Measurements from ENCODE around the gene TXNDC8. TPM values are rescaled to one million over a fixed set of nuclear protein-coding genes. Genes with fewer than 3 reads are reported as not detected.

TXNDC8 gene
- total RNA-seq, 1 experiment from 2014 or later, result not detected

GRCh38 chr9:110278080-110278707 lies 59.5 kb downstream of the TXNDC8 start (continued):
- TF ChIP-seq CTCF (IDR thresholded peaks at IDR 0.05 in 2 of 3, conservative IDR thresholded peaks at IDR 0.05 in 1 of 3; ENCODE audit: borderline replicate concordance in 1 of 3, insufficient read depth in 1 of 3, low read depth in 2 of 3, low read length in 2 of 3), result no peak

GRCh38 chr9:110276781-110277180 lies 60.9 kb downstream of the TXNDC8 start:
- Histone ChIP-seq H3K27me3 (ENCODE audit: insufficient read depth, low read length) (no peaks in the 10 kb centered on the region), H3K4me1 (ENCODE audit: control insufficient read depth in 1 of 2, insufficient read depth in 2 of 2, low read length in 2 of 2) (peaks cover 25 to 49% of the 10 kb centered on the region in 2 experiments), H3K4me2 (ENCODE audit: low read length) (no peak overlapping the region), H3K27ac (ENCODE audit: low read depth, low read length) (no peak overlapping the region), H2AFZ (ENCODE audit: low read depth, low read length, poor library complexity, severe bottlenecking) (no peak overlapping the region), H3K4me3 (replicated peaks in 1 of 2; ENCODE audit: low read depth in 1 of 2, low read length in 2 of 2) (no peak overlapping the region), H3K9me2 (ENCODE audit: insufficient read depth) (no peaks in the 10 kb centered on the region), H3K9ac (ENCODE audit: low read length) (no peak overlapping the region), H4K20me1 (ENCODE audit: insufficient read depth) (no peaks in the 10 kb centered on the region), H3K79me2 (ENCODE audit: insufficient read depth, low read length) (no peaks in the 10 kb centered on the region), H3K9me3 (ENCODE audit: control insufficient read depth in 1 of 2, insufficient read depth in 1 of 2, low read depth in 1 of 2, low read length in 2 of 2) (no peaks in the 10 kb centered on the region), H3K36me3 (ENCODE audit: control insufficient read depth in 1 of 2, insufficient read depth in 2 of 2, low read length in 2 of 2) (no peaks in the 10 kb centered on the region)
- intact Hi-C loops (cut with micrococcal nuclease), result no loop called here
- POLR2A ChIA-PET, result interaction anchor here (2.4 kb wide), 1 partner anchor 20 kb away, joined by 23 read pairs; the partner anchor contains the start of gene TXN
- RAD21 ChIA-PET (ENCODE audit: low non-redundant PET in 1 of 2, low total read pairs in 2 of 2, uncharacterized antibody in 2 of 2, unreplicated experiment in 2 of 2), result no interaction called here
- CTCF ChIA-PET, result no interaction called here
- no peak for DNase-seq (ENCODE audit: low read depth, low spot score)
- ATAC-seq, result no peak
- no TSS peak for BruUV-seq (replicated peaks)
- TF ChIP-seq ZBTB33 (IDR thresholded peaks at IDR 0.05; ENCODE audit: extremely low read depth, insufficient replicate concordance, low read length) (no peak), SP1 (IDR thresholded peaks at IDR 0.05; ENCODE audit: low read depth) (no peak), MAX (IDR thresholded peaks at IDR 0.05) (no peak), RAD21 (IDR thresholded peaks at IDR 0.05; ENCODE audit: low read depth) (no peak), SRF (IDR thresholded peaks at IDR 0.05; ENCODE audit: low read depth) (no peak), POLR2AphosphoS5 (IDR thresholded peaks at IDR 0.05; ENCODE audit: low read depth, low read length) (no peak), FOSL1 (IDR thresholded peaks at IDR 0.05; ENCODE audit: low read depth) (no peak), YY1 (IDR thresholded peaks at IDR 0.05; ENCODE audit: extremely low read depth, insufficient replicate concordance, low read depth, low read length) (no peak), CBX3 (IDR thresholded peaks at IDR 0.05; ENCODE audit: low read depth) (no peak), ZNF274 (IDR thresholded peaks at IDR 0.05; ENCODE audit: low read depth, low read length) (no peak), ZFX (IDR thresholded peaks at IDR 0.05) (no peak), EZH2 (IDR thresholded peaks at IDR 0.05) (no peak), REST (IDR thresholded peaks at IDR 0.05; ENCODE audit: low read depth) (no peak), EGR1 (IDR thresholded peaks at IDR 0.05; ENCODE audit: low read depth) (no peak), SIN3A (IDR thresholded peaks at IDR 0.05; ENCODE audit: low read depth) (no peak), POLR2A (IDR thresholded peaks at IDR 0.05; ENCODE audit: borderline replicate concordance, extremely low read depth, insufficient read depth, insufficient read length) (no peak), TCF7L2 (IDR thresholded peaks at IDR 0.05; ENCODE audit: borderline replicate concordance, extremely low read depth, insufficient read depth, insufficient read length) (no peak), JUND (IDR thresholded peaks at IDR 0.05) (no peak)

All from HCT116 (cell line).